Measurements from ENCODE around the gene MRPL24. TPM values are rescaled to one million over a fixed set of nuclear protein-coding genes. Genes with fewer than 3 reads are reported as not detected.

The MRPL24 gene
- total RNA-seq, 1 experiment from 2014 or later: 27.3 TPM

GRCh38 chr1:156744344-156744743 is 3.5 kb upstream of the MRPL24 start:
- Histone ChIP-seq H3K4ac (ENCODE audit: low read depth, low read length) (no peak overlapping the region), H2BK120ac (ENCODE audit: low read depth, low read length, poor library complexity, severe bottlenecking) (no peak overlapping the region), H3K4me1 (ENCODE audit: insufficient read depth, low read length) (peaks cover 23% of the 10 kb centered on the region), H2BK5ac (ENCODE audit: insufficient read length, low read length) (no peak overlapping the region), H3K79me1 (ENCODE audit: insufficient read depth, low read depth, low read length, poor library complexity, severe bottlenecking) (no peaks in the 10 kb centered on the region), H2AFZ (ENCODE audit: low read length) (no peak overlapping the region), H3K27me3 (ENCODE audit: insufficient read depth, low read length) (no peaks in the 10 kb centered on the region), H3K18ac (ENCODE audit: insufficient read length, low read depth, low read length) (no peak overlapping the region), H3K4me2 (ENCODE audit: insufficient read depth, insufficient read length, low read length) (no peak overlapping the region), H2BK15ac (ENCODE audit: low read depth, low read length) (no peak overlapping the region), H3K79me2 (ENCODE audit: insufficient read depth, low read length) (peaks cover 21% of the 10 kb centered on the region; the same call in 1 of the 2 replicates), H3T11ph (ENCODE audit: low read length) (no peak overlapping the region), H2BK12ac (ENCODE audit: insufficient read length, low read depth, low read length) (no peak overlapping the region), H4K91ac (ENCODE audit: insufficient read length, low read depth, low read length) (no peak overlapping the region), H3K23me2 (ENCODE audit: insufficient read length, low read depth, low read length, poor library complexity, severe bottlenecking) (peaks cover 20% of the 10 kb centered on the region), H3K23ac (ENCODE audit: insufficient read length, low read depth, low read length) (no peak overlapping the region), H4K8ac (replicated peaks; ENCODE audit: insufficient read length, low read depth, low read length) (no peak overlapping the region), H3K14ac (ENCODE audit: insufficient read depth, low read length) (no peak overlapping the region), H3K9ac (ENCODE audit: extremely low read depth, insufficient read length, low read length) (no peak overlapping the region), H4K20me1 (ENCODE audit: control insufficient read depth, insufficient read depth, insufficient read length) (no peaks in the 10 kb centered on the region), H2AK5ac (ENCODE audit: insufficient read length, low read length) (no peak overlapping the region), H3K9me3 (ENCODE audit: control insufficient read depth, low read depth, low read length) (no peaks in the 10 kb centered on the region), H3K27ac (ENCODE audit: insufficient read length, low read depth, low read length) (no peak overlapping the region), H4K5ac (ENCODE audit: insufficient read length, low read depth, low read length) (no peak overlapping the region), H2BK20ac (ENCODE audit: low read depth, low read length, poor library complexity, severe bottlenecking) (no peak overlapping the region), H3K56ac (ENCODE audit: insufficient read length, low read depth, low read length) (no peak overlapping the region)
- peaks cover 53 to 64% of the 10 kb centered on the region in 2 experiments for H3K4me1 Mint-ChIP-seq
- no CpG with 5 or more reads among the region's 12 CpGs for WGBS (ENCODE audit: extremely low coverage, insufficient read length, low lambda C conversion rate)
- H3K9me3 Mint-ChIP-seq: no peaks in the 10 kb centered on the region; a peak in 1 of 5 replicates
- TF ChIP-seq CTCF (conservative IDR thresholded peaks at IDR 0.05): no peak
- H3K4me3 Mint-ChIP-seq: peak overlapping the region in 1 of 2 experiments; percentile 31; a peak in 2 of 5 replicates
- DNase-seq: no peak
- peak overlapping the region; percentile 85 to 95 (median 87); a peak in 5 of 7 replicates for H3K27ac Mint-ChIP-seq
- H3K36me3 Mint-ChIP-seq (ENCODE audit: insufficient read depth in 1 of 3, low read depth in 3 of 3): peaks cover 27 to 49% (median 40%) of the 10 kb centered on the region in 3 experiments
- no peaks in the 10 kb centered on the region for H3K27me3 Mint-ChIP-seq (ENCODE audit: low read depth)
